HG02973 (cell line): ENCODE results near the gene RALGPS1.

Source experiments
- ATAC-seq: cut with Tn5 transposase; IDR thresholded peaks from one replicate; pipeline ENCODE4 v1.9.1; 2021; ENCODE audit warnings: moderate library complexity; ENCODE audit not compliant: unreplicated experiment

Gene RALGPS1

DNA sequence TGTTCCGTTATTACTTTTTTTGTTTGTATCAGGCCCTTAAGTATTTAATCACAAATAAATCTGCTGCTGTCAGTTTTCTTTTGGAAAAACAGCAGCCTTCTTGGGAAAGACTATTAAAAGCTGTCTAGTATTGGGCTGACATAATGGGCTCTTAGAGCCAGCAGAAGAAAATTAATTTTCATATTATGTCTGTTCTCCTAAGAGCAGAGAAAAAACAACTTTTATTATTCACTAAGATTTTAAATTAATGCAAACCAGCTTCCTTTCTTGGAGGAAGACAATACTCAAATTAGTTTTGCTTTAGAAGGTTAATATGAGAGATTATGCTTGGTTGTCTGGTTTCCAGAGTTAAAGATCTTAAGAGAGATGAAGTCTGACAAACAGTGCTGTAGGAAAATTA lies 319.4 kb downstream of the RALGPS1 start:
- no peak for ATAC-seq

DNA sequence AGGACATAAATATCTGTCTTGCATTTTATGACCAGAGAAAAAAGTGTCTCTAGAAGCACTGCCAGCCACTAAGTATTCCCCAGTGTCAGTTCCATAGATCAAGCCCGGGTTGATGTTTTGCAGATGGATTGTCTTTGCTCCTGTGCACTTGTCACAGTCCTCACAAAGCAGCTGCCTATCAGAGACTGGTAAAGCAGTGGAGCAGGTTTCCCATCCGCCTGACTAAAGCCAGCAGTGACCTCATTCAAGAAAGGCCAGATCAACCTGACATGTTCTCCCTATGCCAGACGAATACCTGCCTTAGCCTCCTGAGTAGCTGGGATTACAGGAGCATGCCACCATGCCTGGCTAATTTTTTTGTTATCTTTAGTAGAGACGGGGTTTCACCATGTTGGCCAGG lies 323.2 kb downstream of the RALGPS1 start:
- no peak for ATAC-seq

- ATAC-seq: no peak
These were observed 326.8 kb downstream of the RALGPS1 start for GRCh38 chr9:127241354-127241753.

GRCh38 chr9:127244609-127245601 lies 330.3 kb downstream of the RALGPS1 start:
- peak; percentile 100 for ATAC-seq

- ATAC-seq: no peak
These were observed 331.1 kb downstream of the RALGPS1 start for GRCh38 chr9:127245637-127246164.

GRCh38 chr9:127248241-127248640 lies 333.7 kb downstream of the RALGPS1 start:
- ATAC-seq: no peak

DNA sequence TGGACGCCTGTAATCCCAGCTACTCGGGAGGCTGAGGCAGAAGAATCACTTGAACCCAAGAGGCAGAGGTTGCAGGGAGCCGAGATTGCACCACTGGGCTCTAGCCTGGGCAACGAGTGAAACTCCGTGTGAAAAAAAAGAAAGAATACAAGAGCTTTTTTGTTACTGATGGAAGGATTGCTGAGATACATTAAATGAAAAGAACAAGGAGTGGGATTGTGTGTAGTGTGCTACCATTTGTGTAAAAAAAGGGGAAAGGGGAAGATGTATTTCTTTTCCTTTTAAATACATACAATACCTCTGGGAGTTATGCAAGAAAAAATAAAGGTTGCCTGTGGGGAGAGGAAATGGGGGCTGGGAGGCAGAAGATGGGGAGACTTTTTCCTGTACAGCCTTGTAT lies 335.3 kb downstream of the RALGPS1 start:
- no peak for ATAC-seq

GRCh38 chr9:127250896-127251391 lies 336.4 kb downstream of the RALGPS1 start:
- no peak for ATAC-seq

- no peak for ATAC-seq
These were observed 338.1 kb downstream of the RALGPS1 start for GRCh38 chr9:127252410-127253318.

GRCh38 chr9:127253446-127253845 lies 338.9 kb downstream of the RALGPS1 start:
- no peak for ATAC-seq

DNA sequence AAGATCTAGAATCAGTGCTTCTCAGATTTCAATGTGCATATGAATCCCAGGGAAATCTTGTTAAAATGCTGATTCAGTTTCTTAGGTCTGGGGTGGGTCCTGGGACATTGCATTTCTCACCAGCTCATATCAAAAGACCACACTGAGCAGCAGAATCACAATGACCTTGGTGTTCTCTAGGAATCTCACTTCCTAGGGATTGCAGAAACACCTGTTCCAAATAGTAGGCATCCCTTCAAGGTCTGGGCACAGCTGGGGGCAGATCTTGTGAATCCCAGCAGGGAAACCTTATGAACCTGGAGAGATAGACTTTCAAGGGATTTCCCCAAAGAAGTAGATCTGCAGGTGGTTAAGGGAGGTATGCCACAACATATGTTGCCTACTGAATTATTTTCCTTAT lies 341.1 kb downstream of the RALGPS1 start:
- ATAC-seq: no peak

- no peak for ATAC-seq
These were observed 341.7 kb downstream of the RALGPS1 start for GRCh38 chr9:127256324-127256723.

DNA sequence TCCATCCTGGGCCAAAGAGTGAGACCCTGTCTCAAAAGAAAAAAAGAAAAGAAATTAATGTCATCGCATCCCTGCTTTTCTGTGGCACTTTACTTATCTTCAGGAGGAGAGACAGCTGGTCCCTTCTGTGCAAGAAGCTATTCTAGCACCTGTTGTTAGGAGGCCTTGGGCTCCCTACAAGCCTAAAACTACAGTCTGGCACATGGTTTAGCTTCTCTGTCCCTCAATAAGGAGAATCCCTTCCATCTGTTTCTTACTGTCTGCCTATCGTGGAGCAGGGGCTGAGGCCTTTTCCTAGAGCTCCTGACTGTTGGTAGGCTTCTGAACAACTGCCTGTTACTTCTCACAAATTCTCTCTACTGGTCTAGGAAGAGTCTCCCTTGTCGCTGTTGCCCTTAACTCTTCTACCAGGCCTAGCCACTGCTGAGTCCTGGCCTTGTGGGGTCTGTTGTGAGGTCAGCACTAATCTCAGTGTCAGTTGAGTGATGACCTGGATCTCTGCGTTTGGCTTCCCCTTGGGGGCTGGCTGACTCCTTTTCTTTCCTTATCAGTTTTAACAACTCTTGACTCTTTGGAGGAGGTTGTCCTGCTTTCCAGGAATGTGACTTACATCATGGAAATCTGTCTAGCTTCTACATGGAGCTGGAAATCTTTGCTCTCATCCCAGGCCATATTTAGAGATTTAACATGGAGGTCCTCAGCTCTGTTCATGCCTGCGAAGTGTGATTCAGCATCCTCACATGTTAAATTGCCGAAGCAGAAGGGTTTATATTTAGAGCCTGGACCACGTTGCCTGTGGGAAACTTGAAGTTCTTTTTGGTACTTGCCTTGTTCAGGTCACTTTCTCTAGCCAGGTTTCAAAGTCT lies 344.3 kb downstream of the RALGPS1 start:
- ATAC-seq: no peak

GRCh38 chr9:127262602-127263001 lies 348.0 kb downstream of the RALGPS1 start:
- ATAC-seq: no peak

GRCh38 chr9:127263237-127263636 lies 348.7 kb downstream of the RALGPS1 start:
- ATAC-seq: no peak

GRCh38 chr9:127263664-127264063 lies 349.1 kb downstream of the RALGPS1 start:
- no peak for ATAC-seq

- ATAC-seq: no peak
These were observed 350.1 kb downstream of the RALGPS1 start, which contains the start of gene GARNL3 for GRCh38 chr9:127264462-127265219. TSS of gene GARNL3 (plus strand) at chr9:127264774. CDS start at chr9:127264878, 104 bp downstream.

DNA sequence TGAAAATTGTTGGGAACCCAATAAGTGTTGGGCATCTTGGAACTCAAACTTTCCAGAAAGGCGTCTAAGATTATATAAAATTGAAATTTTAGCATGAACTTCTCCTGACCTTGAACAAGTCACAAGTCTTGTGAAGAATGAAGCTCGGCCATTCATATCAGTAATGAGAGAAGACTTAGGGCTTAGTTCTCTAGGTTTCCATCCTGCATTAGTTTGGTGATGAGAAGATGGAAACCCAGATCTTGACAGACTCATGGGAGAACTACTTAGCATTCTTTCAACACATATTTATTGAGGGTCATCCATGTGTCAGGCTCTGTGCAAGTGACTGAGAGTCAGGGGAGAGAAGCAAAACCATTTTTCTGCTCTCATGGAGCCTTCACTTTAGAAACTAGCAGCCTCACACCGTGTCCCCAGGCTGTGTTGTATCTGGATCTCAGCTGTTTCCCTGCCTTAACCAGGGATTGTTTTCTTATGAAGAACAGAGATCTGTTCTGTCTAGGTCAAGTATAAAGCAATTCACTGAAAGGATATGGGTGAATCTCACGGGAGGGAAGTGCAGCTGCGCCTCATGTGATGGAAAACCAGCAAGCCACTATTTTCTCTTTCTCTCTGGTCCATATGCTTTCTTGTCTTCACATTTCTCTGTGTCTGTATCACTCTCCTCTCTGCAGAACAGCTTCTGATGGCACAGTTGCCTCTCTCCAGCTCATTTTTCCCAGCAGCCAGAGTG lies 353.4 kb downstream of the RALGPS1 start:
- no peak for ATAC-seq

- no peak for ATAC-seq
These were observed 354.9 kb downstream of the RALGPS1 start for GRCh38 chr9:127269449-127269848.
